Neutrophil (primary cell): ENCODE results near the gene CCDC110.

Source experiments
- H3K27ac ChIP-seq: fragments of 200-600 bp; sonication (generic); 2 replicates; pipeline ENCODE4 v1.5.1; 2016; ENCODE audit warnings: mild to moderate bottlenecking, moderate library complexity
- H3K27me3 ChIP-seq: fragments of 200-600 bp; sonication (generic); 2 replicates; pipeline ENCODE4 v1.6.0; 2016; ENCODE audit warnings: mild to moderate bottlenecking
- H3K36me3 ChIP-seq: fragments of 200-600 bp; sonication (generic); 2 replicates; pipeline ENCODE4 v1.5.1; 2017
- H3K4me1 ChIP-seq, 2 experiments: fragments of 200-600 bp in 1 of 2; sonication (generic) in 1 of 2; 1 replicate in 1 of 2; 2 replicates in 1 of 2; pipeline versions ENCODE4 v1.5.1 to v1.6.1; 2013 to 2016; ENCODE audit warnings: low read depth in 1 of 2, low read length in 1 of 2, mild to moderate bottlenecking in 1 of 2, moderate library complexity in 1 of 2; ENCODE audit not compliant: control insufficient read depth in 1 of 2, insufficient read depth in 1 of 2
- H3K4me3 ChIP-seq, 2 experiments: fragments of 200-600 bp in 1 of 2; sonication (generic) in 1 of 2; 1 replicate in 1 of 2; 2 replicates in 1 of 2; pipeline ENCODE4 v1.5.1; 2013 to 2016; ENCODE audit warnings: low read depth in 1 of 2, low read length in 1 of 2, mild to moderate bottlenecking in 1 of 2, moderate library complexity in 1 of 2
- H3K9me3 ChIP-seq: fragments of 200-600 bp; sonication (generic); 2 replicates; pipeline ENCODE4 v1.5.1; 2016
- TF ChIP-seq, protein P1 (sequence below): fragments of 200-600 bp; sonication (generic); IDR thresholded peaks from 2 replicates; pipeline ENCODE4 v1.5.1; 2016; ENCODE audit warnings: antibody characterized with exemption

The CCDC110 gene

DNA sequence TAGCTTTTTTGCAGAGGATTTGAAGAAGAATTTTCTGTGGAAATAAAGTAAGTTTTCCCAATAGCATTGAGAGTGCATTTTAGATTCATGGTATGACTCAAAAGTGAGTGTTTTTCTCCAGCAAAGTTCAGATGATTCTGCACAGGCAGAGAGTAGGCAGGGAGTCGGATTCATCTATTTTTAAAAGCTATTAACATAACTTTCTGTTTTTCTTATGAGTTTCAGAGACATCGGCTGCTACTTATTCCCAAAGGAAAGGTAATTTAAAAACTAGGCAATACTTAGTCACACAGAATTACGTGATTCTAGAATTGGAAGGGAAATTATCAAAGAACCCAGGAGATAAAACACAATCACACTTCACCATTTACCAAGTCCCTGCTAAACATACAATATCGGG, 4.4 kb downstream of the CCDC110 start:
- H3K27ac ChIP-seq = no peak overlapping the region
- no peaks in the 10 kb centered on the region for H3K36me3 ChIP-seq
- peaks cover 89% of the 10 kb centered on the region for H3K27me3 ChIP-seq
- peaks cover 7 to 14% of the 10 kb centered on the region in 2 experiments for H3K4me1 ChIP-seq
- no peaks in the 10 kb centered on the region for H3K9me3 ChIP-seq
- no peak overlapping the region for H3K4me3 ChIP-seq
- TF ChIP-seq, protein P1, sequence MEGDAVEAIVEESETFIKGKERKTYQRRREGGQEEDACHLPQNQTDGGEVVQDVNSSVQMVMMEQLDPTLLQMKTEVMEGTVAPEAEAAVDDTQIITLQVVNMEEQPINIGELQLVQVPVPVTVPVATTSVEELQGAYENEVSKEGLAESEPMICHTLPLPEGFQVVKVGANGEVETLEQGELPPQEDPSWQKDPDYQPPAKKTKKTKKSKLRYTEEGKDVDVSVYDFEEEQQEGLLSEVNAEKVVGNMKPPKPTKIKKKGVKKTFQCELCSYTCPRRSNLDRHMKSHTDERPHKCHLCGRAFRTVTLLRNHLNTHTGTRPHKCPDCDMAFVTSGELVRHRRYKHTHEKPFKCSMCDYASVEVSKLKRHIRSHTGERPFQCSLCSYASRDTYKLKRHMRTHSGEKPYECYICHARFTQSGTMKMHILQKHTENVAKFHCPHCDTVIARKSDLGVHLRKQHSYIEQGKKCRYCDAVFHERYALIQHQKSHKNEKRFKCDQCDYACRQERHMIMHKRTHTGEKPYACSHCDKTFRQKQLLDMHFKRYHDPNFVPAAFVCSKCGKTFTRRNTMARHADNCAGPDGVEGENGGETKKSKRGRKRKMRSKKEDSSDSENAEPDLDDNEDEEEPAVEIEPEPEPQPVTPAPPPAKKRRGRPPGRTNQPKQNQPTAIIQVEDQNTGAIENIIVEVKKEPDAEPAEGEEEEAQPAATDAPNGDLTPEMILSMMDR = no peak

DNA sequence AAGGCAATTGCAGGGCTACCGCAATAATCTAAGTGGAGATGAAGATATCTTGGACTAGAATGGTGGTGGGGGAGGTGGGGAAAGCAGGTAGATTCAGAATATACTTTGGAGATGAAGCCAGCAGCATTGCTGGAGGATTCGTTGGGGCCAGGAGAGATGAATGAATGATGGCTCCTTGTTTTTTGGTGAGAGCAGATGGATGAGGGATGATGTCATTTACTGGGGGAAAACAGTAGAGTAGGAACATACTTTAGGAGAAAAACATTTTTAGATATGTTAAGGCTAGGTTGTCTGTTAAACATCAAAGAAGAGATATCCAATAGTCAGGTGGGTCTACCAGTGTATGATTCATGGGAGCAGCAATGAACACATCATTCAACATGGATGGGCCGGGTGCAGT, 5.8 kb downstream of the CCDC110 start:
- TF ChIP-seq, protein P1 = no peak
- Histone ChIP-seq H3K27ac (no peak overlapping the region), H3K4me1 (peaks cover 0 to 2% of the 10 kb centered on the region in 2 experiments), H3K36me3 (no peaks in the 10 kb centered on the region), H3K9me3 (no peaks in the 10 kb centered on the region), H3K27me3 (peaks cover 88% of the 10 kb centered on the region), H3K4me3 (no peak overlapping the region)

DNA sequence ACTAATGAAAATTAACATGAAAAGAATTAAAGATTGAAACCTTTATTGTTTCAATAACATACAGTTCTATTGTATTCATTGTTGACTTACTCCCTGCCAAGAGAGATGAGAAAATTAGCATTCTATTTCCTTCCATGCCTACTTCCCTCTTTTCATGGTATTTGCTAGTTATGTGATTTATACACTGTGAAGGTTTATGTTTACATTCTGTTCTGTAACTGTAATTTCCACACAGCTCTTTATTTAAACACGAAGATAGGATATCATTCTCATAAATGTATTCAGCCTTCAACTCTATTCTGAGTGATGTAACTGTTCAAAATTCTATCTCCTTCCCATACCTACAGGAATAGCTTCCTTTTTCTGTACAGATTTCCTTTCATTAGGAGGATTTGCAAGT, 6.6 kb downstream of the CCDC110 start:
- H3K9me3 ChIP-seq = no peaks in the 10 kb centered on the region
- peaks cover 88% of the 10 kb centered on the region for H3K27me3 ChIP-seq
- H3K27ac ChIP-seq = no peak overlapping the region
- TF ChIP-seq, protein P1 = no peak
- no peaks in the 10 kb centered on the region for H3K4me1 ChIP-seq
- no peaks in the 10 kb centered on the region for H3K36me3 ChIP-seq
- no peak overlapping the region for H3K4me3 ChIP-seq

DNA sequence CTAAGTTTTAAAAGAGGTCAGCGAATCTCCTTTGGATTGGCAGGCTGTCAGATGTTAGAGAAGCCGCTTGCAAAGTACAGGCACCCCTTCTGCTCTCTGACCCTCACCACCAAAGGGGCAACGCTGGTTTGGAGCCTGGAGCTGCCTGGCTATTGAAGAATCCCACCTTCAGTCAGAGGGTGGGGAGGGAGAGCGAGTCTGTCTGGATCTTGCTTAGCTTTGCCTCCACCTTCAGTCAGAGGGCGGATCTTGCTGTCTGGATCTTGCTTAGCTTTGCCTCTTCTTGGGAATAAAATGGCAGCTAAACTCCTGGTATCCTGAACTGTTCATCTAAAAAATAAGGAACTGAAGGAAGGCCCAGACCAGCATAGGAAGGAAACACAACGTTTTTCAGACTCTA, 7.3 kb downstream of the CCDC110 start:
- Histone ChIP-seq H3K4me3 (no peak overlapping the region), H3K27ac (no peak overlapping the region)
- TF ChIP-seq, protein P1 = no peak

DNA sequence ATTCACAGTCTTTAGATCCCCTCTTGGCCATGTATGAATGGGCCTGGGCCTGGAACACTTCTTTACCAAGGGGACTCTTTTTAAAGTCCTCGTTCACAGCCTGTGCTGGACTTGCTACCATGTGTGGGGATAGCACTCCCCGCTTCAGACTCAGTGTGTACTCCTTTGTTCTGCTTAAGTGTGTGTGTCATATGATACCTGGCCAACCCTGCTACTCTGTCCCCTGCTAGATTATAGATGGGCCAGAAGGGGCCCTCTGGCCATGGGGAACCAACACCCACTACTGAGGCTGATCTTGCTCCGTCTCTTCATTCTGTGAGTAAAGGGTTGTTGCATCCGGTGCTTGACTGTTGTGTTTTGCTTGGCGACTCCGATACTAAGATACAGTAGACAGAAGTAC, 8.0 kb downstream of the CCDC110 start:
- Histone ChIP-seq H3K27me3 (peaks cover 88% of the 10 kb centered on the region), H3K9me3 (no peaks in the 10 kb centered on the region), H3K4me1 (no peaks in the 10 kb centered on the region), H3K27ac (no peak overlapping the region), H3K4me3 (no peak overlapping the region), H3K36me3 (no peaks in the 10 kb centered on the region)
- TF ChIP-seq, protein P1 = no peak

More for the DNA sequence above, 7.3 kb downstream of the CCDC110 start:
- no peaks in the 10 kb centered on the region for H3K36me3 ChIP-seq
- no peaks in the 10 kb centered on the region for H3K4me1 ChIP-seq
- H3K9me3 ChIP-seq = no peaks in the 10 kb centered on the region
- peaks cover 88% of the 10 kb centered on the region for H3K27me3 ChIP-seq

DNA sequence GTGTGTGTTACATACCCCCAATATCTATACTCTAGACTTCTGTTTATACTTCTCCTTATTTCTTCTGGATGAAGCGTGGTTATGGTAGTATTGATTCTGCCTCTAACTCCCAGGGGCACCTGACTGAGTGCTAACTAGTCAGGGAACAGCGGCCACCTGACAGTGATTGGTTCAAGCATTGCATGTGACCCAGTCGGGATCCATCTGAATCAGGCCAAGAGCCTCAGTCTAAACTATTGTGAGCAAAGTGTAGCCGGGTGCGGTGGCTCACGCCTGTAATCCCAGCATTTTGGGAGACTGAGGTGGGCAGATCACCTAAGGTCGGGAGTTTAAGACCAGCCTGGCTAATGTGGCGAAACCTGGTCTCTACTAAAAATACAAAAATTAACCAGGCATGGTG, 10.0 kb downstream of the CCDC110 start:
- no peak overlapping the region for H3K4me3 ChIP-seq
- no peaks in the 10 kb centered on the region for H3K9me3 ChIP-seq
- TF ChIP-seq, protein P1 = no peak

More for the DNA sequence above, 10.0 kb downstream of the CCDC110 start:
- peaks cover 88% of the 10 kb centered on the region for H3K27me3 ChIP-seq
- H3K27ac ChIP-seq = no peak overlapping the region
- no peaks in the 10 kb centered on the region for H3K4me1 ChIP-seq
- H3K36me3 ChIP-seq = no peaks in the 10 kb centered on the region
